IMR-90 (cell line): ENCODE measurements around the gene OXNAD1. TPM values are rescaled to one million over a fixed set of nuclear protein-coding genes. Genes with fewer than 3 reads are reported as not detected.

ENCODE experiments used
- ATAC-seq: fragments of 200-7000 bp; cut with Tn5 transposase; 2 replicates; pipeline ENCODE4 v1.9.1; 2020; ENCODE audit warnings: low read depth, mild to moderate bottlenecking, moderate library complexity
- BruUV-seq: library from RNA; stranded (reverse); fragments of 400-500 nt; replicated peaks from 2 replicates; lab custom pipeline; 2021; lab: Mats Ljungman, UMichigan
- CTCF ChIA-PET: fragments of 300-600 bp; formaldehyde crosslinking; extraction: SDS; loops from one replicate; lab custom pipeline; 2021; ENCODE audit warnings: antibody characterized with exemption; lab: Yijun Ruan, JAX
- POLR2A ChIA-PET: fragments of 300-600 bp; sonication (Branson Sonifier 250); formaldehyde crosslinking; loops from one replicate; lab custom pipeline; 2022; ENCODE audit warnings: antibody characterized with exemption; ENCODE audit not compliant: unreplicated experiment; lab: Charles Lee
- DNase-seq: peaks from one replicate; pipeline ENCODE4 v3.0.0; 2013
- H2AFZ ChIP-seq: replicated peaks from 2 replicates; pipeline ENCODE3; 2013; ENCODE audit warnings: low read length, mild to moderate bottlenecking; ENCODE audit not compliant: poor library complexity
- H2AK5ac ChIP-seq: 2 replicates; pipeline ENCODE4 v1.6.1; 2013; ENCODE audit warnings: low read depth, low read length, inconsistent platforms
- H2AK9ac ChIP-seq: replicated peaks from 2 replicates; pipeline ENCODE3; 2013; ENCODE audit warnings: mild to moderate bottlenecking, low read depth, low read length, moderate library complexity; ENCODE audit not compliant: poor library complexity
- H2BK120ac ChIP-seq: 2 replicates; pipeline ENCODE4 v1.6.1; 2013; ENCODE audit warnings: low read depth, low read length, inconsistent platforms
- H2BK15ac ChIP-seq: 3 replicates; pipeline ENCODE4 v1.6.1; 2013; ENCODE audit warnings: low read depth, low read length, inconsistent platforms
- H2BK20ac ChIP-seq: 2 replicates; pipeline ENCODE4 v1.6.1; 2013; ENCODE audit warnings: low read depth, mild to moderate bottlenecking, inconsistent platforms, low read length, moderate library complexity
- H2BK5ac ChIP-seq: 2 replicates; pipeline ENCODE4 v1.6.1; 2013; ENCODE audit warnings: mild to moderate bottlenecking, low read depth, low read length, inconsistent platforms; ENCODE audit not compliant: poor library complexity, severe bottlenecking
- H3K14ac ChIP-seq: replicated peaks from 2 replicates; pipeline ENCODE4 v1.6.1; 2013; ENCODE audit warnings: low read depth, low read length, inconsistent platforms
- H3K18ac ChIP-seq: 2 replicates; pipeline ENCODE4 v1.6.1; 2013; ENCODE audit warnings: low read depth, low read length, control low read depth
- H3K23ac ChIP-seq: 2 replicates; pipeline ENCODE4 v1.6.1; 2013; ENCODE audit warnings: low read depth, low read length, inconsistent platforms
- H3K27ac ChIP-seq: 2 replicates; pipeline ENCODE4 v1.5.1; 2013; ENCODE audit warnings: mild to moderate bottlenecking, control low read depth, low read length; ENCODE audit not compliant: insufficient read depth
- H3K27me3 ChIP-seq: 2 replicates; pipeline ENCODE4 v1.6.1; 2013; ENCODE audit warnings: low read length; ENCODE audit not compliant: control insufficient read depth, insufficient read depth
- H3K36me3 ChIP-seq: 2 replicates; pipeline ENCODE4 v1.6.1; 2013; ENCODE audit warnings: low read length, mixed read lengths; ENCODE audit not compliant: control insufficient read depth, insufficient read depth
- H3K4ac ChIP-seq: 2 replicates; pipeline ENCODE4 v1.6.1; 2013; ENCODE audit warnings: low read depth, low read length, inconsistent platforms
- H3K4me1 ChIP-seq: 2 replicates; pipeline ENCODE4 v1.6.1; 2013; ENCODE audit warnings: low read length, mixed read lengths; ENCODE audit not compliant: control insufficient read depth, insufficient read depth
- H3K4me2 ChIP-seq: 2 replicates; pipeline ENCODE4 v1.6.1; 2013; ENCODE audit warnings: low read depth, mild to moderate bottlenecking, control low read depth, low read length, moderate library complexity
- H3K4me3 ChIP-seq: 2 replicates; pipeline ENCODE4 v1.5.1; 2013; ENCODE audit warnings: low read depth, mild to moderate bottlenecking, control low read depth, low read length, moderate library complexity; ENCODE audit not compliant: insufficient read depth
- H3K56ac ChIP-seq: 2 replicates; pipeline ENCODE4 v1.6.1; 2013; ENCODE audit warnings: low read length, inconsistent platforms; ENCODE audit not compliant: insufficient read depth; ENCODE audit errors: extremely low read depth
- H3K79me1 ChIP-seq, 2 experiments: 2 replicates each; pipeline ENCODE4 v1.6.1; 2013; ENCODE audit warnings: low read length in 2 of 2, inconsistent platforms in 1 of 2, low read depth in 1 of 2
- H3K9ac ChIP-seq: 2 replicates; pipeline ENCODE4 v1.6.1; 2013; ENCODE audit warnings: low read depth, low read length, control low read depth
- H3K9me1 ChIP-seq: 2 replicates; pipeline ENCODE4 v1.6.1; 2013; ENCODE audit warnings: low read length, inconsistent platforms; ENCODE audit not compliant: insufficient read depth
- H3K9me3 ChIP-seq: 2 replicates; pipeline ENCODE4 v1.6.1; 2013; ENCODE audit warnings: low read length; ENCODE audit not compliant: control insufficient read depth, insufficient read depth
- H4K20me1 ChIP-seq: 2 replicates; pipeline ENCODE4 v1.6.1; 2013; ENCODE audit warnings: low read length, inconsistent platforms; ENCODE audit not compliant: insufficient read depth
- H4K5ac ChIP-seq: 2 replicates; pipeline ENCODE4 v1.6.1; 2013; ENCODE audit warnings: mild to moderate bottlenecking, low read depth, low read length, control low read depth
- H4K8ac ChIP-seq, 2 experiments: 2 replicates each; pipeline ENCODE4 v1.6.1; 2013; ENCODE audit warnings: low read depth in 2 of 2, low read length in 2 of 2, control low read depth in 1 of 2, inconsistent platforms in 1 of 2
- H4K91ac ChIP-seq: 2 replicates; pipeline ENCODE4 v1.6.1; 2013; ENCODE audit warnings: low read depth, low read length, inconsistent platforms; ENCODE audit not compliant: insufficient read depth
- BHLHE40 ChIP-seq: fragments of 150-350 bp; IDR thresholded peaks from 2 replicates; pipeline ENCODE4 v1.6.1; 2016; ENCODE audit warnings: mild to moderate bottlenecking, low read depth, low read length
- CEBPB ChIP-seq: IDR thresholded peaks from 2 replicates; pipeline ENCODE4 v1.6.1; 2012; ENCODE audit warnings: low read depth, low read length, improper control_type of control experiment
- CHD1 ChIP-seq: IDR thresholded peaks from 2 replicates; pipeline ENCODE4 v1.6.1; 2012; ENCODE audit warnings: low read depth, low read length, improper control_type of control experiment
- FOS ChIP-seq: fragments of 150-350 bp; IDR thresholded peaks from 2 replicates; pipeline ENCODE4 v1.6.1; 2016; ENCODE audit warnings: low read depth, low read length
- MAZ ChIP-seq: IDR thresholded peaks from 2 replicates; pipeline ENCODE4 v1.6.1; 2012; ENCODE audit warnings: low read depth, mild to moderate bottlenecking, low read length, improper control_type of control experiment, moderate library complexity, borderline replicate concordance
- NFE2L2 ChIP-seq: fragments of 150-350 bp; IDR thresholded peaks from 2 replicates; pipeline ENCODE4 v1.6.1; 2016; ENCODE audit warnings: low read depth, mild to moderate bottlenecking, low read length
- POLR2A ChIP-seq: IDR thresholded peaks from 2 replicates; pipeline ENCODE4 v1.6.1; 2012; ENCODE audit warnings: mild to moderate bottlenecking, low read depth, low read length
- RAD21 ChIP-seq: IDR thresholded peaks from 2 replicates; pipeline ENCODE4 v1.6.1; 2012; ENCODE audit warnings: low read length, improper control_type of control experiment
- RCOR1 ChIP-seq: IDR thresholded peaks from 2 replicates; pipeline ENCODE4 v1.6.1; 2012; ENCODE audit warnings: mild to moderate bottlenecking, low read length, improper control_type of control experiment; ENCODE audit not compliant: insufficient replicate concordance
- RFX5 ChIP-seq: IDR thresholded peaks from 2 replicates; pipeline ENCODE4 v1.8.0; 2012; ENCODE audit warnings: low read depth, mild to moderate bottlenecking, low read length, moderate library complexity
- USF2 ChIP-seq: fragments of 150-350 bp; IDR thresholded peaks from 2 replicates; pipeline ENCODE4 v1.6.1; 2017; ENCODE audit warnings: mild to moderate bottlenecking, antibody characterized with exemption, low read length, low read depth
- WGBS, 2 experiments: methylation state at CpG; one replicate each; pipeline versions ENCODE4 v1.1.5 to v1.1.7; 2013; ENCODE audit warnings: missing lambda C conversion rate in 2 of 2; ENCODE audit not compliant: insufficient read length in 1 of 2; ENCODE audit errors: extremely low coverage in 2 of 2; 5-methylcytosine and 5-hydroxymethylcytosine counted together
- dilution Hi-C: fragments of 300-500 bp; cut with HindIII; formaldehyde crosslinking; loops from one replicate; pipeline ENCODE4 v1.14.3; 2018; ENCODE audit warnings: low sequenced_read_pairs; ENCODE audit not compliant: unreplicated experiment
- in situ Hi-C: fragments of 300-500 bp; cut with MboI; formaldehyde crosslinking; loops from 3 replicates; pipeline ENCODE4 v1.14.3; 2019; ENCODE audit warnings: low sequenced_read_pairs, inconsistent platforms, mixed read lengths
- intact Hi-C: fragments of 100-400 bp; cut with micrococcal nuclease; formaldehyde crosslinking; loops from 2 replicates; pipeline ENCODE4 v1.10.0; 2022
- polyA plus RNA-seq, 3 experiments: library from polyadenylated mRNA; depleted of rRNA; stranded (reverse); fragments of >200 nt; gene quantifications; 2 replicates each; pipeline ENCODE4 v1.2.3, GENCODE V29; 2012; ENCODE audit warnings: low replicate concordance in 1 of 3
- total RNA-seq: library from RNA; depleted of rRNA; stranded (reverse); fragments of >200 nt; gene quantifications from 2 replicates; pipeline ENCODE4 v1.2.3, GENCODE V29; 2012
- TF ChIP-seq, protein P1 (sequence below): conservative IDR thresholded peaks from 2 replicates; pipeline ENCODE4 v1.5.1; 2012; ENCODE audit warnings: mild to moderate bottlenecking, low read depth, low read length, improper control_type of control experiment

The OXNAD1 gene
- total and polyA plus RNA-seq, 2 of the 4 experiments (the other 2 are of a cell fraction), result 6.2 to 11.3 TPM

GRCh38 chr3:16264708-16265454 lies at the start of gene OXNAD1, which contains the start of gene DPH3 (continued):
- TF ChIP-seq, protein P1, sequence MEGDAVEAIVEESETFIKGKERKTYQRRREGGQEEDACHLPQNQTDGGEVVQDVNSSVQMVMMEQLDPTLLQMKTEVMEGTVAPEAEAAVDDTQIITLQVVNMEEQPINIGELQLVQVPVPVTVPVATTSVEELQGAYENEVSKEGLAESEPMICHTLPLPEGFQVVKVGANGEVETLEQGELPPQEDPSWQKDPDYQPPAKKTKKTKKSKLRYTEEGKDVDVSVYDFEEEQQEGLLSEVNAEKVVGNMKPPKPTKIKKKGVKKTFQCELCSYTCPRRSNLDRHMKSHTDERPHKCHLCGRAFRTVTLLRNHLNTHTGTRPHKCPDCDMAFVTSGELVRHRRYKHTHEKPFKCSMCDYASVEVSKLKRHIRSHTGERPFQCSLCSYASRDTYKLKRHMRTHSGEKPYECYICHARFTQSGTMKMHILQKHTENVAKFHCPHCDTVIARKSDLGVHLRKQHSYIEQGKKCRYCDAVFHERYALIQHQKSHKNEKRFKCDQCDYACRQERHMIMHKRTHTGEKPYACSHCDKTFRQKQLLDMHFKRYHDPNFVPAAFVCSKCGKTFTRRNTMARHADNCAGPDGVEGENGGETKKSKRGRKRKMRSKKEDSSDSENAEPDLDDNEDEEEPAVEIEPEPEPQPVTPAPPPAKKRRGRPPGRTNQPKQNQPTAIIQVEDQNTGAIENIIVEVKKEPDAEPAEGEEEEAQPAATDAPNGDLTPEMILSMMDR, result no peak
- TF ChIP-seq RFX5, result no peak
- peak; percentile 87 for TF ChIP-seq POLR2A

DNA sequence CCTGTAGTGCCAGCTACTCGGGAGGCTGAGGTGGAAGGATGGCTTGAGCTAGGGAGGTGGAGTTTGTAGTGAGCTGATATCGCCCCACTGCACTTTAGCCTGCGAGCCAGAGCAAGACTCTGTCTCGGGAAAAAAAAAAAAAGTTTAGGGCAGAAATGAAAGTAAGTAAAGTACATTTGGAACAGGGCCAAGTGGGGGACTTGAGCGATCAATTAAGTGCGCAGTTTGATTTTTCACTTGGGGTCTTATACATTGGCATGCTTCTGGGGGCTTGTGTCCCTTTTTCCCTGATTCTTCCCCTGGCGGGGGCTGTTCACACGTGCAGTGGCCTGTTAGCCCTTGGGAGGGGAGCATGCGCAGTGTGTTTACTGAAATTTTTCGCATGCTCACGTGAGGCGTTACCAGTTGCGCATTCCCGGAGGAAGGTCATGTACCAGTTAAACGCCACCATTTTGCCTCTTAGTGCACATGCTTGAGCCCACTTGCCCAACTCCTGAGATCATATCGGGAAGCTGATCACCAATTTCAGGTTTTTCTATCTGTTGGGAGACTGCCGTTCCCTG lies 48.6 kb upstream of the OXNAD1 start:
- Histone ChIP-seq H2BK5ac (no peak overlapping the region), H3K79me1 (no peaks in the 10 kb centered on the region), H4K5ac (no peak overlapping the region), H2BK15ac (no peak overlapping the region), H3K4me3 (no peak overlapping the region), H2BK120ac (no peak overlapping the region), H4K8ac (no peak overlapping the region), H3K14ac (no peak overlapping the region), H3K23ac (no peak overlapping the region), H3K4me2 (no peak overlapping the region), H3K36me3 (peaks cover 50% of the 10 kb centered on the region), H3K4me1 (no peaks in the 10 kb centered on the region), H2AK9ac (no peak overlapping the region), H3K27me3 (no peaks in the 10 kb centered on the region), H3K56ac (no peak overlapping the region), H2AFZ (no peak overlapping the region), H3K18ac (no peak overlapping the region), H3K4ac (no peak overlapping the region), H3K27ac (no peak overlapping the region), H4K91ac (no peak overlapping the region), H4K20me1 (no peaks in the 10 kb centered on the region), H3K9me3 (no peaks in the 10 kb centered on the region), H3K9me1 (no peaks in the 10 kb centered on the region), H2AK5ac (no peak overlapping the region), H3K9ac (no peak overlapping the region), H2BK20ac (no peak overlapping the region)
- no peak for DNase-seq
- intact Hi-C loops, result no loop called here
- in situ Hi-C loops, result no loop called here
- WGBS, 2 experiments, result 97% methylated on average over 14 of the region's 17 CpGs; no CpG with 5 or more reads in 1 of the 2 experiments
- ChIA-PET POLR2A (no interaction called here), CTCF (interaction anchor here (0.7 to 1.1 kb wide), 2 partner anchors 12 to 92 kb away, joined by 3 read pairs; no protein-coding TSS in a partner anchor)
- dilution Hi-C loops, result no loop called here
- no peak for ATAC-seq
- BruUV-seq, result no TSS peak
- TF ChIP-seq FOS (no peak), CHD1 (no peak), CEBPB (no peak), MAZ (no peak), BHLHE40 (no peak), RAD21 (no peak), RCOR1 (no peak), NFE2L2 (no peak), USF2 (no peak), RFX5 (no peak)
